GM21576 (cell line): ENCODE data around the gene MAPK1IP1L.
"Not testable (repeated sequence)": the region's sequence is repeated elsewhere in the genome, so short reads cannot be mapped to it uniquely, and the experiment has no call there.

Experiments
- ATAC-seq: cut with Tn5 transposase; IDR thresholded peaks from one replicate; pipeline ENCODE4 v1.9.1; 2021; ENCODE audit warnings: mild to moderate bottlenecking, moderate library complexity; ENCODE audit not compliant: unreplicated experiment

Gene MAPK1IP1L

GRCh38 chr14:55051423-55052268 is at the start of gene MAPK1IP1L:
Gene MAPK1IP1L, plus strand, starts transcription at chr14:55051647. Its CDS starts 10,037 bp downstream, at chr14:55061684.
- peak; percentile 88 for ATAC-seq

- ATAC-seq: no peak
Measured at GRCh38 chr14:55005071-55005470, 46.4 kb upstream of the MAPK1IP1L start.

- ATAC-seq: no peak
Measured at GRCh38 chr14:55015006-55015405, 36.4 kb upstream of the MAPK1IP1L start.

- ATAC-seq: no peak
Measured at GRCh38 chr14:55019968-55020554, 31.4 kb upstream of the MAPK1IP1L start.

GRCh38 chr14:55024365-55024764 is 27.1 kb upstream of the MAPK1IP1L start:
- not testable (repeated sequence) for ATAC-seq

- no peak for ATAC-seq
Measured at GRCh38 chr14:55025948-55026347, 25.5 kb upstream of the MAPK1IP1L start.

GRCh38 chr14:55026441-55026792 is 25.0 kb upstream of the MAPK1IP1L start:
- no peak for ATAC-seq

- peak; percentile 91 for ATAC-seq
Measured at GRCh38 chr14:55026793-55027561, 24.5 kb upstream of the MAPK1IP1L start, which contains the start of the genes SOCS4 and WDHD1. Gene SOCS4, plus strand, starts transcription at chr14:55027236. Its CDS starts 15,806 bp downstream, at chr14:55043042. Gene WDHD1, minus strand, starts transcription at chr14:55027099. Its CDS starts 312 bp downstream, at chr14:55026787.

- no peak for ATAC-seq
Measured at GRCh38 chr14:55028066-55028465, 23.4 kb upstream of the MAPK1IP1L start.

- ATAC-seq: no peak
Measured at GRCh38 chr14:55028476-55028875, 23.0 kb upstream of the MAPK1IP1L start.

GRCh38 chr14:55031190-55031589 is 20.3 kb upstream of the MAPK1IP1L start:
- no peak for ATAC-seq

- ATAC-seq: not testable (repeated sequence)
Measured at GRCh38 chr14:55037995-55038394, 13.5 kb upstream of the MAPK1IP1L start.

- ATAC-seq: no peak
Measured at GRCh38 chr14:55038708-55039107, 12.7 kb upstream of the MAPK1IP1L start.

- no peak for ATAC-seq
Measured at GRCh38 chr14:55043528-55043927, 7.9 kb upstream of the MAPK1IP1L start.

- no peak for ATAC-seq
Measured at GRCh38 chr14:55045087-55045486, 6.4 kb upstream of the MAPK1IP1L start.

- no peak for ATAC-seq
Measured at GRCh38 chr14:55047301-55048053, 4.0 kb upstream of the MAPK1IP1L start.

- ATAC-seq: no peak
Measured at GRCh38 chr14:55048900-55049436, 2.5 kb upstream of the MAPK1IP1L start.

- peak; percentile 15 for ATAC-seq
Measured at GRCh38 chr14:55051165-55051422, 353 bp upstream of the MAPK1IP1L start.

- ATAC-seq: no peak
Measured at GRCh38 chr14:55052269-55052930, 953 bp downstream of the MAPK1IP1L start.

- ATAC-seq: no peak
Measured at GRCh38 chr14:55053018-55053417, 1.6 kb downstream of the MAPK1IP1L start.
